ENCODE results near the gene POMT2.

Gene POMT2

GRCh38 chr14:77236814-77237213, 83.9 kb downstream of the POMT2 start:
- DNase-seq, result no peak

DNA sequence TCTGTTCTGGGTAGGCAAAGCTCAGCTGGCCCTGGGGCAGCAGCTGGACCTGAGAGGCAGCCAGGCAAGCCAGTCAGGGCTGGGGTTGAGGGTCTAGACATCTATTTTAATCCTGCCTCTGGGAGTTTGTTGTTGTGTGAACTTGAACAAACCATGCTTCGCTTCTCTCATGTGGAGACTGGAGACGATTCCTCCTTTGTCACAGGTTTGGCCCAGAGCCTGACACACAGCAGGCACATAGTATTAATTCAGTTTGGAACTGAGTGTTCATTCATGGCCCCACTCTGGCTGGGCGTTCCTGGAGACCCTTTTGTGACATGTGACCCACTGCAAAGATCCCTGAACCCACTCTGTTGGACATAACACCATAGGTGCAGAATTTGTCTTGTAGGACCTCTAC, 89.0 kb downstream of the POMT2 start:
- DNase-seq, result no peak

GRCh38 chr14:77230914-77231313, 89.8 kb downstream of the POMT2 start:
- DNase-seq, result no peak

- DNase-seq, result no peak
Observed at GRCh38 chr14:77228056-77228455, 92.6 kb downstream of the POMT2 start.

GRCh38 chr14:77225892-77226557, 94.7 kb downstream of the POMT2 start:
- DNase-seq, result no peak

GRCh38 chr14:77225254-77225653, 95.4 kb downstream of the POMT2 start:
- no peak for DNase-seq

All from CD4-positive, alpha-beta T cell treated with Interleukin-4 for 4 hours (primary cell).